Ishikawa (cell line): Measurements from ENCODE around the gene IFT172.

Experiments
- CEBPB ChIP-seq: IDR thresholded peaks from 2 replicates; pipeline ENCODE4 v1.6.1; 2012
- CREB1 ChIP-seq: IDR thresholded peaks from 2 replicates; pipeline ENCODE4 v1.6.1; 2012; ENCODE audit warnings: low read depth
- EGR1 ChIP-seq: IDR thresholded peaks from 2 replicates; pipeline ENCODE4 v1.6.1; 2012
- EP300 ChIP-seq: IDR thresholded peaks from 2 replicates; pipeline ENCODE4 v1.6.1; 2012; ENCODE audit warnings: borderline replicate concordance
- MAX ChIP-seq: IDR thresholded peaks from 2 replicates; pipeline ENCODE4 v1.6.1; 2012
- NFIC ChIP-seq: IDR thresholded peaks from 2 replicates; pipeline ENCODE4 v1.6.1; 2012
- RAD21 ChIP-seq: IDR thresholded peaks from 2 replicates; pipeline ENCODE4 v1.6.1; 2012; ENCODE audit warnings: low read depth
- REST ChIP-seq: IDR thresholded peaks from 2 replicates; pipeline ENCODE4 v1.6.1; 2012; ENCODE audit warnings: low read depth, mild to moderate bottlenecking
- TAF1 ChIP-seq: IDR thresholded peaks from 2 replicates; pipeline ENCODE4 v1.6.1; 2012; ENCODE audit warnings: low read depth, mild to moderate bottlenecking
- USF1 ChIP-seq: IDR thresholded peaks from 2 replicates; pipeline ENCODE4 v1.6.1; 2012
- YY1 ChIP-seq: IDR thresholded peaks from 2 replicates; pipeline ENCODE4 v1.6.1; 2012; ENCODE audit warnings: low read depth
- ZBTB7A ChIP-seq: IDR thresholded peaks from 2 replicates; pipeline ENCODE4 v1.6.1; 2012; ENCODE audit warnings: low read depth

- TF ChIP-seq EGR1 (no peak), TAF1 (no peak), RAD21 (no peak), EP300 (no peak), YY1 (no peak), CREB1 (no peak), ZBTB7A (no peak), CEBPB (no peak), USF1 (no peak), NFIC (no peak), REST (no peak), MAX (no peak)
Measured at GRCh38 chr2:27507293-27507692, 17.8 kb upstream of the IFT172 start.
